Retinal pigment epithelial cell (primary cell): ENCODE measurements around the gene MARCHF5.

Experiments used
- DNase-seq: peaks from one replicate; pipeline ENCODE4 v3.0.0-alpha.2; 2010; ENCODE audit warnings: low read depth
- H3K4me3 ChIP-seq: 2 replicates; pipeline ENCODE4 v1.5.1; 2011; ENCODE audit warnings: mild to moderate bottlenecking, low read length, control low read depth, moderate library complexity
- CTCF ChIP-seq: conservative IDR thresholded peaks from 2 replicates; pipeline ENCODE4 v1.5.1; 2011; ENCODE audit warnings: low read depth, low read length, control low read depth, inconsistent platforms

MARCHF5 gene

GRCh38 chr10:92263396-92263795, 27.6 kb upstream of the MARCHF5 start:
- no peak for DNase-seq
- TF ChIP-seq CTCF: no peak
- no peak overlapping the region for H3K4me3 ChIP-seq

DNA sequence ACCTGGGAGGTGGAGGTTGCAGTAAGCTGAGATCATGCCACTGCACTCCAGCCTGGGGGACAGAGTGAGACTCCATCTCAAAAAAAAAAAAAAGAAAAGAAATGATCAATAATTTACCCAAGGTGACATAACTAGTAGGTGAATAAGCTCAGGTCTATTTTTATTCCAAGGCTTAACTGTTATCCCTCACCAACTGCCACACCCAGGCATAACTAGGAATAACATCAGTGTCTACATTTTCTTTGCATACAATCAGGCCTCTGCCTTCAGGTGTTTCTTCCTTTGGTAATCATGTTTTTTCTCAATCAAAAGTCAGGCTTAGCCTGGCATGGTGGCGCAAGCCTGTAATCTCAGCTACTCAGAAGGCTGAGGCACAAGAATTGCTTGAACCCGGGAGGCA, 26.7 kb upstream of the MARCHF5 start:
- TF ChIP-seq CTCF: no peak
- DNase-seq: no peak
- no peak overlapping the region for H3K4me3 ChIP-seq

DNA sequence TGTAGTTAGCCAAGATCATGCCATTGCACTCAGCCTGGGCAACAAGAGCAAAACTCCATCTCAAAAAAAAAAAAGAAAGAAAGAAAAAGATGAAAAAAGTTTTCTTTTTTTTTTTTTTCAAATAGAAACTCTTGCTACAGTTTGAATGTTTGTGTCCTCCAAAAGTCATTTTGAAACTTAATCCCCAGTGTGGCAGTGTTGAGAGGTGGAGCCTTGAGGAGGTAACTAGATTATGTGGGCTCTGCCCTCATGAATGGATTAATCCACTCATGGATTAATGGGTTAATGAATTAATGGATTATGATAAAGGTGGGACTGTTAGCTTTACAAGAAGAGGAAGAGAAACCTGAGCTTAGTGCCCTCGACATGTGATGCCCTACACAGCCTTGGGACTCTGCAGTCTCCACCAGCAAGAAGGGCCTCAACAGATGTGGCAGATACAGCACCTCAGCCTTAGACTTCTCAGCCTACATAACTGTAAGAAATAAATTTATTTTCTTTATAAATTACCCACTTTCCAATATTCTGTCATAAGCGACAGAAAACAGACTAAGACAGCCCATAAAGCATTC, 25.2 kb upstream of the MARCHF5 start:
- no peak for DNase-seq
- TF ChIP-seq CTCF: no peak
- no peak overlapping the region for H3K4me3 ChIP-seq

DNA sequence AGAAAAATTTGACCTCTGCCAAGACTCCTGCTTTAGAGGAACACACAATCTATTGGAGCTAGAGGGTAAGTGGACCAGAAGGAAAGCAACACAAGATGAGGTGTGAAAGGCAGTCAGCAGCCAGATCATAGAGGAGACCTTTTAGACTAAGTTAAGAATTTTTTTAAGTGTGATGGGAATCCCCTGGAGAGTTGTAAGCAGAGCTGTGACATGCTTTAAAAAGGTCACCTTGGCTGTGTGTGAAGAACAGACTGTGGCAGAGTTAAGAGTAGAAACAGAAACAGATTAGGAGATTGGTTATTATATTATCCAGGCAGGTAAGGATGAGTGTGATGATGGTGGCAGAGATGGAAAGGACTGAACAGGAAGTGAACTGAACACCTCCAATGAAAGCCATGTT, 23.6 kb upstream of the MARCHF5 start:
- DNase-seq: no peak
- H3K4me3 ChIP-seq: no peak overlapping the region
- no peak for TF ChIP-seq CTCF

- no peak for DNase-seq
- no peak overlapping the region for H3K4me3 ChIP-seq
- TF ChIP-seq CTCF: no peak
Observed at GRCh38 chr10:92268748-92269147, 22.2 kb upstream of the MARCHF5 start.

DNA sequence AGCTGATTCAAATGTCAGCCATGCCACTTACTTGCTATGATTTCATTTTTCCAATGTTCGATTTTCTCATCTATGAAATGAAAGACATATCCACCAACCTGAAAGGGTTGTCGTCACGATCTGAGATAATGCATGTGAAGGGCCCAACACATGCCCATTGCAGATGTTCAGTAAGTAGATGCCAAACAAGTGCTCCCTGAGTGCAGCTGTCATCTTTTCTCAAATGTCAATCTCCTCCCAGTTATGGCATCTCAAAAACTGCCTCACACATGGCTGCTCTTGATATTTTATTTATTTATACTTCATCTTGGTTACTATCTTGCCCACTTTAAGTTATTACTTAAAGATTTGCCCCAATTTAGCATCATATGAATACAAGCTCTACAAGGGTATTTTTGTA, 16.9 kb upstream of the MARCHF5 start:
- no peak for DNase-seq
- no peak for TF ChIP-seq CTCF
- H3K4me3 ChIP-seq: no peak overlapping the region

GRCh38 chr10:92278996-92279696, 11.8 kb upstream of the MARCHF5 start:
- no peak overlapping the region for H3K4me3 ChIP-seq
- TF ChIP-seq CTCF: no peak

More at GRCh38 chr10:92278996-92279696, 11.8 kb upstream of the MARCHF5 start:
- DNase-seq: no peak
